ENCODE data around the gene SRP9. TPM values are rescaled to one million over a fixed set of nuclear protein-coding genes. Genes with fewer than 3 reads are reported as not detected.
"Not testable (repeated sequence)": the region's sequence is repeated elsewhere in the genome, so short reads cannot be mapped to it uniquely, and the experiment has no call there.

SRP9 gene
- total and polyA plus RNA-seq, 3 experiments from 2014 or later = 293 to 339 (median 339) TPM

- Mint-ChIP-seq H3K27me3 (peaks cover 0 to 1% of the 10 kb centered on the region in 2 donors), H3K36me3 (peaks cover 0 to 6% (median 2%) of the 10 kb centered on the region in 3 donors), H3K27ac (peak overlapping the region in 2 of 8 donors; percentile 14 to 61), H3K4me3 (peak overlapping the region in 1 of 7 donors; percentile 17), H3K9me3 (no peaks in the 10 kb centered on the region), H3K4me1 (peaks cover 4 to 17% (median 11%) of the 10 kb centered on the region in 3 donors)
- POLR2A ChIA-PET = no interaction called here
- DNase-seq = no peak
- Histone ChIP-seq H3K4me1 (ENCODE audit: insufficient read depth, low read length) (peaks cover 27% of the 10 kb centered on the region), H3K27me3 (ENCODE audit: insufficient read depth, low read length, poor library complexity, severe bottlenecking) (no peaks in the 10 kb centered on the region), H3K36me3 (ENCODE audit: insufficient read depth, low read length) (no peaks in the 10 kb centered on the region), H3K27ac (ENCODE audit: low read depth, low read length) (no peak overlapping the region), H3K4me3 (ENCODE audit: low read length) (no peak overlapping the region), H3K9me3 (ENCODE audit: low read length) (no peaks in the 10 kb centered on the region)
- CTCF ChIA-PET = interaction anchor here (0.9 kb wide), 1 partner anchor 10 kb away, joined by 3 read pairs; no protein-coding TSS in a partner anchor
These were observed 3.1 kb upstream of the SRP9 start for GRCh38 chr1:225774281-225775147.

DNA sequence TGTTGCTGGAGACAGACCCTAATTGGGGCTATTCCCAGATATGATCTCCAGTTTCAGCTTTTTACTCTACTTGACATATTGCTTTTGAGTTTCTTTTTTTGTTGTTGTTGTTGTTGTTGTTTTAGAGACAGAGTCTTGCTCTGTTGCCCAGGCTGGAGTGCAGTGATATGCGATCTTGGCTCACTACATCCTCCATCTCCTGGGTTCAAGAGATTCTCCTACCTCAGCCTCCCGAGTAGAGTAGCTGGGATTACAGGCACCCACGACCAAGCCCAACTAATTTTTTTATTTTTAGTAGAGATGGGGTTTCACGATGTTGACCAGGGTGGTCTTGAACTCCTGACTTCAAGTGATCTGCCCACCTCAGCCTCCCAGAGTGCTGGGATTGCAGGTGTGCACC is 1.3 kb upstream of the SRP9 start:
- CTCF ChIA-PET = interaction anchor here (0.9 kb wide), 1 partner anchor 106 kb away, joined by 3 read pairs; the partner anchor contains the start of gene TMEM63A
- Mint-ChIP-seq H3K36me3 (peaks cover 0 to 20% (median 2%) of the 10 kb centered on the region in 3 donors), H3K4me3 (no peak overlapping the region), H3K4me1 (peaks cover 21 to 34% (median 25%) of the 10 kb centered on the region in 3 donors), H3K27me3 (no peaks in the 10 kb centered on the region), H3K27ac (no peak overlapping the region), H3K9me3 (no peaks in the 10 kb centered on the region)
- no peak overlapping the region for H3K27ac ChIP-seq (ENCODE audit: low read depth, low read length)
- no peaks in the 10 kb centered on the region for H3K27me3 ChIP-seq (ENCODE audit: insufficient read depth, low read length, poor library complexity, severe bottlenecking)
- no peak for DNase-seq
- no peaks in the 10 kb centered on the region for H3K36me3 ChIP-seq (ENCODE audit: insufficient read depth, low read length)
- H3K4me3 ChIP-seq (ENCODE audit: low read length) = peak overlapping the region; percentile 72
- H3K9me3 ChIP-seq (ENCODE audit: low read length) = no peaks in the 10 kb centered on the region
- POLR2A ChIA-PET = no interaction called here
- H3K4me1 ChIP-seq (ENCODE audit: insufficient read depth, low read length) = peaks cover 43% of the 10 kb centered on the region

- Mint-ChIP-seq H3K27me3 (no peaks in the 10 kb centered on the region), H3K4me1 (peaks cover 27 to 43% (median 29%) of the 10 kb centered on the region in 3 donors), H3K4me3 (no peak overlapping the region), H3K9me3 (no peaks in the 10 kb centered on the region), H3K27ac (no peak overlapping the region), H3K36me3 (peaks cover 0 to 22% (median 2%) of the 10 kb centered on the region in 3 donors)
- DNase-seq = peak in 1 of 5 donors; percentile 12
- Histone ChIP-seq H3K9me3 (ENCODE audit: low read length) (no peaks in the 10 kb centered on the region), H3K4me3 (ENCODE audit: low read length) (peak overlapping the region; percentile 72), H3K27ac (ENCODE audit: low read depth, low read length) (peak overlapping the region; percentile 99), H3K36me3 (ENCODE audit: insufficient read depth, low read length) (no peaks in the 10 kb centered on the region), H3K27me3 (ENCODE audit: insufficient read depth, low read length, poor library complexity, severe bottlenecking) (no peaks in the 10 kb centered on the region), H3K4me1 (ENCODE audit: insufficient read depth, low read length) (peaks cover 44% of the 10 kb centered on the region)
- ChIA-PET CTCF (interaction anchor here (0.6 to 3.1 kb wide), 33 partner anchors 8 to 332 kb away, joined by 3 to 23 read pairs (median 4); partner anchors contain the start of genes EPHX1, LEFTY1, PYCR2 and TMEM63A), POLR2A (interaction anchor here (0.7 to 3.4 kb wide), 20 partner anchors 8 to 349 kb away, joined by 3 to 32 read pairs (median 5); partner anchors contain the start of genes H3-3A, LBR, PYCR2 and SDE2)
These were observed 506 bp upstream of the SRP9 start for GRCh38 chr1:225777058-225777582.

DNA sequence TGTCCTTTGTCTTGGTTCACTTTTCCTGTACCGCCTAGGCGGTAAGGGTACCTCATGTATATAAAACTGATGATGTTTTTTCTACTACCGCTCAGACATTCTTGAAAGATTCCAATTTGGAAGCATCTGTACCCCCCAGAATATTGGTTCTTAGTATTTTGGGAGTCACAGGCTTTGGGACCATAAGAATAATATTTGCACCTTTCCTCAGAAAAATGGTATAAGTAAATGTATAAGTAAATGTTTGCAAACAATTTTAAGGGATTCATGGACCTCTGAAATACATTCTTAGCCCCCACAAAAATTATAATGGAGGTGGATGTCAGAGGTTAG is 677 bp downstream of the SRP9 start:
- ChIA-PET CTCF (interaction anchor here (0.8 to 3.1 kb wide), 25 partner anchors 9 to 630 kb away, joined by 3 to 23 read pairs (median 4); partner anchors contain the start of genes EPHX1, PARP1, SDE2 and TMEM63A), POLR2A (interaction anchor here (1.1 to 3.4 kb wide), 18 partner anchors 9 to 350 kb away, joined by 3 to 32 read pairs (median 6); partner anchors contain the start of genes H3-3A, LBR, PYCR2 and SDE2)
- Mint-ChIP-seq H3K4me1 (peaks cover 38 to 55% (median 41%) of the 10 kb centered on the region in 3 donors), H3K9me3 (no peaks in the 10 kb centered on the region), H3K4me3 (no peak overlapping the region), H3K27me3 (no peaks in the 10 kb centered on the region), H3K27ac (no peak overlapping the region), H3K36me3 (peaks cover 0 to 31% (median 2%) of the 10 kb centered on the region in 3 donors)
- DNase-seq = no peak
- Histone ChIP-seq H3K27ac (ENCODE audit: low read depth, low read length) (peak overlapping the region; percentile 99), H3K36me3 (ENCODE audit: insufficient read depth, low read length) (peaks cover 1% of the 10 kb centered on the region), H3K4me1 (ENCODE audit: insufficient read depth, low read length) (peaks cover 56% of the 10 kb centered on the region), H3K9me3 (ENCODE audit: low read length) (no peaks in the 10 kb centered on the region), H3K27me3 (ENCODE audit: insufficient read depth, low read length, poor library complexity, severe bottlenecking) (no peaks in the 10 kb centered on the region), H3K4me3 (ENCODE audit: low read length) (peak overlapping the region; percentile 95)

DNA sequence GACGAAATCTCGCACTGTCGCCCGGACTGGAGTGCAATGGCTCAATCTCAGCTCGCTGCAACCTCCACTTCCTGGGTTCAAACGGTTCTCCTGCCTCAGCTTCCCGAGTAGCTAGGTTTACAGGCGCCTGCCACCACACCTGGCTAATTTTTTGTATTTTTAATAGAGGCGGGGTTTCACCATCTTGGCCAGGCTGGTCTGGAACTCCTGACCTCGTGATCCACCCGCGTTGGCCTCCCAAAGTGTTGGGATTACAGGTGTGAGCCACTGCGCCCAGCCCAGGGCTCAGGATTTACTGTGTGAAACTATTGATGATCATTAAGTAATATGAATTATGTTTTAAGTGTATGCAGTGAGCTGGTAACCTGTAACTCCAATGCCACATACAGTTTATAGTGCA is 1.5 kb downstream of the SRP9 start:
- CTCF ChIA-PET = interaction anchor here (0.7 to 3.1 kb wide), 9 partner anchors 9 to 304 kb away, joined by 3 to 23 read pairs (median 4); partner anchors contain the start of genes EPHX1, SDE2 and TMEM63A
- not testable (repeated sequence) for H3K36me3 ChIP-seq (ENCODE audit: insufficient read depth, low read length); H3K9me3 Mint-ChIP-seq; H3K27me3 Mint-ChIP-seq; H3K27me3 ChIP-seq (ENCODE audit: insufficient read depth, low read length, poor library complexity, severe bottlenecking); H3K9me3 ChIP-seq (ENCODE audit: low read length); DNase-seq; H3K4me3 Mint-ChIP-seq
- POLR2A ChIA-PET = interaction anchor here (0.7 to 3.4 kb wide), 10 partner anchors 15 to 311 kb away, joined by 3 to 32 read pairs (median 8); partner anchors contain the start of genes PYCR2, SDE2 and TMEM63A
- Histone ChIP-seq H3K27ac (ENCODE audit: low read depth, low read length) (peak overlapping the region; percentile 99), H3K4me1 (ENCODE audit: insufficient read depth, low read length) (peaks cover 63% of the 10 kb centered on the region), H3K4me3 (ENCODE audit: low read length) (peak overlapping the region; percentile 95)
- Mint-ChIP-seq H3K4me1 (peaks cover 44 to 61% (median 49%) of the 10 kb centered on the region in 3 donors), H3K36me3 (peaks cover 0 to 38% (median 6%) of the 10 kb centered on the region in 3 donors), H3K27ac (peak overlapping the region in 1 of 8 donors; percentile 44)

- Histone ChIP-seq H3K9me3 (ENCODE audit: low read length) (no peaks in the 10 kb centered on the region), H3K27ac (ENCODE audit: low read depth, low read length) (no peak overlapping the region), H3K27me3 (ENCODE audit: insufficient read depth, low read length, poor library complexity, severe bottlenecking) (no peaks in the 10 kb centered on the region), H3K4me1 (ENCODE audit: insufficient read depth, low read length) (peaks cover 63% of the 10 kb centered on the region), H3K36me3 (ENCODE audit: insufficient read depth, low read length) (peaks cover 8% of the 10 kb centered on the region), H3K4me3 (ENCODE audit: low read length) (no peak overlapping the region)
- Mint-ChIP-seq H3K9me3 (no peaks in the 10 kb centered on the region), H3K27me3 (no peaks in the 10 kb centered on the region), H3K4me3 (peak overlapping the region in 4 of 7 donors; percentile 55 to 69 (median 63)), H3K36me3 (peaks cover 0 to 45% (median 3%) of the 10 kb centered on the region in 3 donors), H3K27ac (peak overlapping the region in 7 of 8 donors; percentile 48 to 94 (median 66)), H3K4me1 (peaks cover 44 to 55% (median 49%) of the 10 kb centered on the region in 3 donors)
- DNase-seq = no peak
- POLR2A ChIA-PET = interaction anchor here (1.3 to 3.4 kb wide), 3 partner anchors 16 to 101 kb away, joined by 3 to 26 read pairs (median 4); partner anchors contain the start of gene TMEM63A
- CTCF ChIA-PET = interaction anchor here (1.1 to 3.1 kb wide), 3 partner anchors 30 to 102 kb away, joined by 3 to 23 read pairs (median 4); partner anchors contain the start of genes EPHX1 and TMEM63A
These were observed 2.5 kb downstream of the SRP9 start for GRCh38 chr1:225780134-225780533.

DNA sequence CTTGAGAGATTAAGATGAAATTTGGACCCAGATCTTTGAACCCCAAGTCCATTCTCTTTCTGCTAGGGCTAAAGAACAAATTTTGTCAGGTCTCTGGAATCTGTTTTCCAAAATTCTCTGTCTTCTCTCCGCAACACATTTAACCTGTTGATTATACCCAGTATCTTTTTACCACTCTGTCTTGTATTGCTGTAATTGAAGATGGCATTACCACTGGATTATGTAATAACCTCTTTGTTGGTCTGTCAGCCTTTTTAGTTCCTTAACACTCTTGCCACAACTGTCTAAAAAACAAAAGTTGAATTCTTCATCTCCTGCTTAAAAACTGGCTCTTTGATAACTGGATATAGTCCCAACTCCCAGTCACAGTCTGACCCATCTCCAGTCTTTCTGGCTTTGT is 3.0 kb downstream of the SRP9 start:
- H3K4me1 ChIP-seq (ENCODE audit: insufficient read depth, low read length) = peaks cover 63% of the 10 kb centered on the region
- CTCF ChIA-PET = no interaction called here

More for the DNA sequence above, 3.0 kb downstream of the SRP9 start:
- peaks cover 0 to 49% (median 3%) of the 10 kb centered on the region in 3 donors for H3K36me3 Mint-ChIP-seq
- Histone ChIP-seq H3K27me3 (ENCODE audit: insufficient read depth, low read length, poor library complexity, severe bottlenecking) (no peaks in the 10 kb centered on the region), H3K27ac (ENCODE audit: low read depth, low read length) (no peak overlapping the region), H3K4me3 (ENCODE audit: low read length) (no peak overlapping the region), H3K9me3 (ENCODE audit: low read length) (no peaks in the 10 kb centered on the region), H3K36me3 (ENCODE audit: insufficient read depth, low read length) (peaks cover 9% of the 10 kb centered on the region)
- H3K9me3 Mint-ChIP-seq = no peaks in the 10 kb centered on the region
- POLR2A ChIA-PET = no interaction called here
- peaks cover 44 to 55% (median 49%) of the 10 kb centered on the region in 3 donors for H3K4me1 Mint-ChIP-seq
- peak overlapping the region; percentile 33 to 94 (median 70) for H3K27ac Mint-ChIP-seq
- peak overlapping the region; percentile 7 to 89 (median 48) for H3K4me3 Mint-ChIP-seq
- H3K27me3 Mint-ChIP-seq = no peaks in the 10 kb centered on the region
- DNase-seq = no peak

Measured in CD8-positive, alpha-beta memory T cell (primary cell).